Tibial nerve (tissue), 4 donors: ENCODE data around the gene GALNT4. TPM values are rescaled to one million over a fixed set of nuclear protein-coding genes. Genes with fewer than 3 reads are reported as not detected.

Source experiments
- DNase-seq, 2 donors: peaks; one replicate each; pipeline ENCODE4 v3.0.0-alpha.2; 2019; ENCODE audit warnings: low spot score in 2 of 2
- H3K27ac ChIP-seq, 4 donors: fragments of 200-600 bp; sonication (generic) in 3 of 4; one replicate each; pipeline ENCODE4 v1.5.1; 2017 to 2019; ENCODE audit warnings: mild to moderate bottlenecking in 1 of 4
- H3K27me3 ChIP-seq, 2 donors: fragments of 200-600 bp; sonication (generic) in 1 of 2; one replicate each; pipeline versions ENCODE4 v1.5.1 to v1.6.0; 2017 to 2019
- H3K36me3 ChIP-seq, 3 donors: fragments of 200-600 bp; sonication (generic); one replicate each; pipeline ENCODE4 v1.5.1; 2018 to 2019
- H3K4me1 ChIP-seq, 4 donors: fragments of 200-600 bp; sonication (generic) in 3 of 4; one replicate each; pipeline ENCODE4 v1.5.1; 2017 to 2019
- H3K4me3 ChIP-seq, 4 donors: fragments of 200-600 bp; sonication (generic) in 3 of 4; one replicate each; pipeline ENCODE4 v1.5.1; 2017 to 2019; ENCODE audit warnings: mild to moderate bottlenecking in 1 of 4, moderate library complexity in 1 of 4
- H3K9me3 ChIP-seq, 4 donors: fragments of 200-600 bp; sonication (generic) in 3 of 4; one replicate each; pipeline ENCODE4 v1.5.1; 2017 to 2019
- EP300 ChIP-seq, 2 donors: sonication (generic); formaldehyde crosslinking; IDR thresholded peaks; one replicate each; pipeline ENCODE4 v1.6.1; 2017; ENCODE audit warnings: antibody characterized with exemption in 2 of 2, mild to moderate bottlenecking in 1 of 2
- POLR2A ChIP-seq, 2 donors: fragments of 450-650 bp; IDR thresholded peaks; one replicate each; pipeline ENCODE4 v1.6.1; 2017; ENCODE audit warnings: antibody characterized with exemption in 2 of 2, mild to moderate bottlenecking in 2 of 2, moderate library complexity in 2 of 2
- WGBS, 2 donors: methylation state at CpG; one replicate each; pipeline ENCODE4 v1.1.5; 2018; 5-methylcytosine and 5-hydroxymethylcytosine counted together
- total RNA-seq, 4 donors: library from RNA; depleted of rRNA; stranded (reverse); fragments of >200 nt; gene quantifications; one replicate each; pipeline ENCODE4 v1.1.0, GENCODE V29; 2016
- TF ChIP-seq, protein P1 (sequence below), 5 experiments: fragments of 200-600 bp in 3 of 5; fragments of 450-650 bp in 2 of 5; sonication (generic) in 3 of 5; IDR thresholded peaks; one replicate each; pipeline ENCODE4 v1.5.1; 2016 to 2019; ENCODE audit warnings: antibody characterized with exemption in 5 of 5, mild to moderate bottlenecking in 3 of 5, moderate library complexity in 2 of 5

Gene GALNT4
- total RNA-seq, 4 donors from 2014 or later, result 2.7 to 5.9 (median 5.0) TPM

DNA sequence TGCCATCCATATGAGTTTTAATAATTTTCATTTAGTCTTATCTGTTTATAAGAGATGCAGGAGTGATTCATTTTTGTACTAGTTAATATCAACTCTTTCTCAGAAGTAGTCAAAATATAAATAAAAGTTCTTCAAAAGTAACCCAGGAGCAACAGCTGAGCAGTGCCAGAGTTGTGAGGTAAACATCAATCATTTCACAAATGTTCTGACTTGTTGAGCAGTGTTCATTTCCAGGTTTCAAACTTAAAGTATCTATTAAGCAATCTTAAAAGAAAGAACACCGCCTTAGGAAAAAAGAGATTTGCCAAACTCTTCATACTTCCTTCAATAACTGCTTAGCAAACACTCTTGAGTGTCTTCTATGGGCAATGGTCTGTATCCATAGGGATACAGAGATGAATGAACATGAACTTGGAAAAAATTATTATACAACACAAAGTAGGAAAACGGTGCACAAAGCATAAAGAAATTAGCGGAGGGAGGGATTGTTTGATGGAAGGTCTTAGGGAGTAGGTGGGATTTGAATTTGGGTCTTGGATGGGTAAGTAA, 43.2 kb upstream of the GALNT4 start:
- Histone ChIP-seq H3K9me3 (no peaks in the 10 kb centered on the region), H3K27me3 (no peaks in the 10 kb centered on the region), H3K4me1 (no peaks in the 10 kb centered on the region), H3K36me3 (no peaks in the 10 kb centered on the region), H3K4me3 (no peak overlapping the region), H3K27ac (no peak overlapping the region)
- TF ChIP-seq POLR2A (IDR thresholded peaks at IDR 0.05), result no peak
- no peak for TF ChIP-seq EP300 (IDR thresholded peaks at IDR 0.05)
- TF ChIP-seq, protein P1, sequence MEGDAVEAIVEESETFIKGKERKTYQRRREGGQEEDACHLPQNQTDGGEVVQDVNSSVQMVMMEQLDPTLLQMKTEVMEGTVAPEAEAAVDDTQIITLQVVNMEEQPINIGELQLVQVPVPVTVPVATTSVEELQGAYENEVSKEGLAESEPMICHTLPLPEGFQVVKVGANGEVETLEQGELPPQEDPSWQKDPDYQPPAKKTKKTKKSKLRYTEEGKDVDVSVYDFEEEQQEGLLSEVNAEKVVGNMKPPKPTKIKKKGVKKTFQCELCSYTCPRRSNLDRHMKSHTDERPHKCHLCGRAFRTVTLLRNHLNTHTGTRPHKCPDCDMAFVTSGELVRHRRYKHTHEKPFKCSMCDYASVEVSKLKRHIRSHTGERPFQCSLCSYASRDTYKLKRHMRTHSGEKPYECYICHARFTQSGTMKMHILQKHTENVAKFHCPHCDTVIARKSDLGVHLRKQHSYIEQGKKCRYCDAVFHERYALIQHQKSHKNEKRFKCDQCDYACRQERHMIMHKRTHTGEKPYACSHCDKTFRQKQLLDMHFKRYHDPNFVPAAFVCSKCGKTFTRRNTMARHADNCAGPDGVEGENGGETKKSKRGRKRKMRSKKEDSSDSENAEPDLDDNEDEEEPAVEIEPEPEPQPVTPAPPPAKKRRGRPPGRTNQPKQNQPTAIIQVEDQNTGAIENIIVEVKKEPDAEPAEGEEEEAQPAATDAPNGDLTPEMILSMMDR (IDR thresholded peaks at IDR 0.05), result no peak
- 88 to 93% methylated on average over 3 of the region's 3 CpGs for WGBS, 2 donors
- no peak for DNase-seq

DNA sequence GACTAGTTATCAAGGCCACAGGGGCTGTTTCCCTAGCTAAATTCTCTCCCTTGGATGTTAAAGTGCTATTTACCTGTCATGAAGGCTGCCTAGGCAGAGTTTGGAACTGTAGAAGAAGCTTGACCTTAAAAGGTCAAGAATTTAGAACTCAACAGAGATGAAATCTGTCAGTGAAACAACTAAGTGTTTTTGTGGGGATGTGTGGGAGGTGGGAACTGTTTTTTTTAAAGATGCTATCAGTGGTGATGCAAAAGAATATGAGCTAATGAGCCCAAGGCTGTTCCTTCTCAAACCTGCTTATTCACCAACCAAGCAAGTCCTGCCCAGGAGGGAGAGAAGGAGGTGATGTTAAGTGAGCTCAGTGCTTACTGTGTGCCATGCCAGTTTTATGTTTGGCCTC, 42.0 kb upstream of the GALNT4 start:
- H3K4me3 ChIP-seq, result no peak overlapping the region

DNA sequence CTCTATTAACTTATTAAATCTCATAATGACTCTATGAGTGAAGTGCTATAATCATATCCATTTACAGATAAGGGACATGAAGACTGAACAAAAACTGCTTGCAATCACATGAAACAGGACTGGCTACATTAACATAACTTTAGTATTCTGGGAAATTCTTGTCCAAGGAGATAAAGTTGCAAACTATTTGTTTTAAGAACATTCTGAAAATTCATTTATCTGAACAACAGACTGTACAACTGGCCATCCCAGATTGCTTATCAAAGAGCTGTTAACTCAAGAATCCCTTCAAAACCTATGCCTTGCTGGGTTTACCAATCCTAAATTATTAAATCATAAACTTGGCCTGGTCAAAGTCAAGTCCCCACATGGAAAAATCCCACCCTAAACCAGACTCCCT, 40.4 kb upstream of the GALNT4 start:
- DNase-seq, result no peak
- TF ChIP-seq, protein P1 (IDR thresholded peaks at IDR 0.05), result no peak
- TF ChIP-seq EP300 (IDR thresholded peaks at IDR 0.05) (no peak), POLR2A (IDR thresholded peaks at IDR 0.05) (no peak)
- no peaks in the 10 kb centered on the region for H3K9me3 ChIP-seq
- no peaks in the 10 kb centered on the region for H3K27me3 ChIP-seq
- no peaks in the 10 kb centered on the region for H3K4me1 ChIP-seq
- H3K4me3 ChIP-seq, result no peak overlapping the region
- H3K27ac ChIP-seq, result no peak overlapping the region
- H3K36me3 ChIP-seq, result no peaks in the 10 kb centered on the region

More for the DNA sequence above, 42.0 kb upstream of the GALNT4 start:
- Histone ChIP-seq H3K9me3 (no peaks in the 10 kb centered on the region), H3K36me3 (no peaks in the 10 kb centered on the region), H3K27ac (no peak overlapping the region), H3K4me1 (no peaks in the 10 kb centered on the region), H3K27me3 (no peaks in the 10 kb centered on the region)
- no peak for DNase-seq
- TF ChIP-seq, protein P1 (IDR thresholded peaks at IDR 0.05), result no peak
- TF ChIP-seq EP300 (IDR thresholded peaks at IDR 0.05) (no peak), POLR2A (IDR thresholded peaks at IDR 0.05) (no peak)

DNA sequence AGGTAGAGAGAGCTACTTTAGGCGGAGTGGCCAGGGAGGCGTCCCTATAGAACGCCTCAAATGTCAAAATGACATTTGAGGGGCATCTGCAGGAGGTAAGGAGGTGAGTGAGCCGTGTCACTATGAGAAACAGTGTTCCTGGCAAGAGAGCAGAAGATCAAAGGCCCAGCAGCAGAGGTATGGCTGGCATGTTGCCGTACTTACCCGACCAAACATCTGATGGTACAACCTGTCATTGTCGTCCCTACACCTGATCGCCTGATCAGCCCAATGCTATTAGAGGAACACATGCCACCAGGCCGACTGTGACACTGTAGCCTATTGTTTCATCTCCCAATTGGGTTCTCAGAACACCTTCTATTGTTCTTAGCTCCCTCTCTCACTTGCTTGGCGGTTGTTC, 35.2 kb upstream of the GALNT4 start:
- H3K4me3 ChIP-seq, result no peak overlapping the region
- H3K27ac ChIP-seq, result no peak overlapping the region
- DNase-seq, result no peak
- peaks cover 0 to 2% (median 0%) of the 10 kb centered on the region in 4 donors for H3K4me1 ChIP-seq
- H3K9me3 ChIP-seq, result no peaks in the 10 kb centered on the region
- WGBS, 2 donors, result 87 to 91% methylated on average over 10 of the region's 10 CpGs
- no peaks in the 10 kb centered on the region for H3K36me3 ChIP-seq
- H3K27me3 ChIP-seq, result no peaks in the 10 kb centered on the region
- TF ChIP-seq POLR2A (IDR thresholded peaks at IDR 0.05) (no peak), EP300 (IDR thresholded peaks at IDR 0.05) (no peak)
- TF ChIP-seq, protein P1 (IDR thresholded peaks at IDR 0.05), result no peak

DNA sequence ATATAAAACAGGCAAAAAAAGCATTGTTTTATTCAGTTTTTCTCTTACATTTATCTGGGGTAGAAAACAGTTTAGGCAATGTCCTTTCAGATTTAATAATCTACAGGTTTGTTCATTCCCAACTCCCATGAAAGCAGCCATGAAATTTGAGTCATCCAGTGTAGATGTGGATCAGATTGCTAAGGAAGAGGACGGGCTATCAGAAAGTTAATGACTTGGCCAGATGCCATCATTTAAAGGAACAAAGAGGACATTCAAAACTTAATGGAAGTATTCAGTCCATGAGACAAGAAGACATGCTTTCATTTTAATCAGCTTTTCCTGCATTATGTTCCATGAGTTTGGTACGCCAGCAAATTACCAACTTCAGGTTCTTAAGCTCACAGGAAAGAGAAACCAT, 32.4 kb upstream of the GALNT4 start:
- Histone ChIP-seq H3K27me3 (no peaks in the 10 kb centered on the region), H3K4me1 (peaks cover 0 to 2% (median 0%) of the 10 kb centered on the region in 4 donors), H3K9me3 (peaks cover 0 to 3% (median 1%) of the 10 kb centered on the region in 4 donors), H3K4me3 (no peak overlapping the region), H3K36me3 (no peaks in the 10 kb centered on the region), H3K27ac (no peak overlapping the region)
- WGBS, 2 donors, result 26 to 32% methylated on average over 2 of the region's 2 CpGs
- TF ChIP-seq POLR2A (IDR thresholded peaks at IDR 0.05) (no peak), EP300 (IDR thresholded peaks at IDR 0.05) (no peak)
- TF ChIP-seq, protein P1 (IDR thresholded peaks at IDR 0.05), result no peak
- no peak for DNase-seq
